Mesenchymal stem cell (in vitro differentiated cells and primary cell): ENCODE results near the gene MYOCOS.
A peak's percentile ranks its signal among the peaks of the same experiment; 100 is the strongest.

Source experiments
- DNase-seq: peaks from one replicate; pipeline ENCODE4 v3.0.0-alpha.2; 2013
- H2AFZ ChIP-seq: one replicate; pipeline ENCODE4 v1.6.1; 2013; ENCODE audit warnings: low read depth, mild to moderate bottlenecking, control low read depth, inconsistent platforms, low read length, moderate library complexity
- H2AK5ac ChIP-seq: 2 replicates; pipeline ENCODE4 v1.6.1; 2013; ENCODE audit warnings: low read length, moderate library complexity, mild to moderate bottlenecking, inconsistent platforms; ENCODE audit not compliant: severe bottlenecking
- H2BK120ac ChIP-seq: one replicate; pipeline ENCODE4 v1.6.1; 2013; ENCODE audit warnings: low read depth, mild to moderate bottlenecking, inconsistent platforms, low read length, moderate library complexity
- H2BK12ac ChIP-seq, 2 experiments: one replicate each; pipeline ENCODE4 v1.6.1; 2013; ENCODE audit warnings: inconsistent platforms in 2 of 2, low read length in 2 of 2, mild to moderate bottlenecking in 2 of 2, moderate library complexity in 2 of 2, control low read depth in 1 of 2
- H2BK15ac ChIP-seq: one replicate; pipeline ENCODE4 v1.6.1; 2013; ENCODE audit warnings: mild to moderate bottlenecking, low read depth, inconsistent platforms; ENCODE audit not compliant: poor library complexity, severe bottlenecking
- H2BK5ac ChIP-seq: 2 replicates; pipeline ENCODE4 v1.6.1; 2013; ENCODE audit warnings: low read depth, mild to moderate bottlenecking, low read length, control low read depth, inconsistent platforms; ENCODE audit not compliant: poor library complexity, severe bottlenecking
- H3K14ac ChIP-seq, 2 experiments: one replicate each; pipeline ENCODE4 v1.6.1; 2013; ENCODE audit warnings: inconsistent platforms in 2 of 2, low read length in 2 of 2, control low read depth in 1 of 2, mild to moderate bottlenecking in 1 of 2, moderate library complexity in 1 of 2
- H3K18ac ChIP-seq, 2 experiments: one replicate each; pipeline ENCODE4 v1.6.1; 2013; ENCODE audit warnings: inconsistent platforms in 2 of 2, low read length in 2 of 2, control low read depth in 1 of 2, low read depth in 1 of 2, mild to moderate bottlenecking in 1 of 2
- H3K23ac ChIP-seq, 2 experiments: one replicate each; pipeline ENCODE4 v1.6.1; 2013; ENCODE audit warnings: inconsistent platforms in 2 of 2, low read length in 2 of 2, mild to moderate bottlenecking in 2 of 2, moderate library complexity in 2 of 2, control low read depth in 1 of 2
- H3K27ac ChIP-seq: 2 replicates; pipeline ENCODE4 v1.5.1; 2013; ENCODE audit warnings: mild to moderate bottlenecking, moderate library complexity, low read length, control low read depth, inconsistent platforms; ENCODE audit not compliant: poor library complexity, severe bottlenecking
- H3K27me3 ChIP-seq, 2 experiments: 2 replicates each; pipeline versions ENCODE4 v1.6.1 to v1.7.0; 2013; ENCODE audit warnings: low read length in 2 of 2, mild to moderate bottlenecking in 2 of 2, moderate library complexity in 2 of 2, control low read depth in 1 of 2, inconsistent platforms in 1 of 2; ENCODE audit not compliant: control insufficient read depth in 1 of 2, insufficient read depth in 1 of 2
- H3K36me3 ChIP-seq, 2 experiments: 2 replicates each; pipeline versions ENCODE4 v1.6.1 to v1.7.0; 2013; ENCODE audit warnings: low read length in 2 of 2, control low read depth in 1 of 2, inconsistent platforms in 1 of 2, low read depth in 1 of 2, mild to moderate bottlenecking in 1 of 2; ENCODE audit not compliant: insufficient read depth in 2 of 2, control insufficient read depth in 1 of 2
- H3K4ac ChIP-seq, 2 experiments: one replicate each; pipeline ENCODE4 v1.6.1; 2013; ENCODE audit warnings: inconsistent platforms in 2 of 2, low read length in 2 of 2, mild to moderate bottlenecking in 2 of 2, moderate library complexity in 2 of 2, control low read depth in 1 of 2, low read depth in 1 of 2
- H3K4me1 ChIP-seq: 2 replicates; pipeline ENCODE4 v1.6.1; 2013; ENCODE audit warnings: low read depth, low read length, control low read depth; ENCODE audit not compliant: control insufficient read depth, insufficient read depth
- H3K4me2 ChIP-seq: 2 replicates; pipeline ENCODE4 v1.6.1; 2013; ENCODE audit warnings: low read length, mild to moderate bottlenecking, inconsistent platforms; ENCODE audit not compliant: poor library complexity, severe bottlenecking
- H3K4me3 ChIP-seq, 2 experiments: 2 replicates each; pipeline versions ENCODE4 v1.5.1 to v1.7.0; 2013; ENCODE audit warnings: low read length in 2 of 2, mild to moderate bottlenecking in 2 of 2, control low read depth in 1 of 2, low read depth in 1 of 2; ENCODE audit not compliant: insufficient read depth in 1 of 2
- H3K79me1 ChIP-seq: replicated peaks from 2 replicates; pipeline ENCODE4 v1.6.1; 2013; ENCODE audit warnings: mild to moderate bottlenecking, control low read depth, low read length, inconsistent platforms; ENCODE audit not compliant: poor library complexity, severe bottlenecking
- H3K9ac ChIP-seq: 2 replicates; pipeline ENCODE4 v1.7.0; 2013; ENCODE audit warnings: mild to moderate bottlenecking, low read length, moderate library complexity
- H3K9me3 ChIP-seq: 2 replicates; pipeline ENCODE4 v1.7.0; 2013; ENCODE audit warnings: mild to moderate bottlenecking, low read length; ENCODE audit not compliant: control insufficient read depth
- H4K8ac ChIP-seq: one replicate; pipeline ENCODE4 v1.6.1; 2013; ENCODE audit warnings: inconsistent platforms, mild to moderate bottlenecking, low read length, moderate library complexity
- H4K91ac ChIP-seq: one replicate; pipeline ENCODE4 v1.6.1; 2013; ENCODE audit warnings: mild to moderate bottlenecking, low read length, inconsistent platforms
- WGBS: methylation state at CpG from one replicate; pipeline ENCODE4 v1.1.7; 2013; ENCODE audit warnings: mixed read lengths; 5-methylcytosine and 5-hydroxymethylcytosine counted together

The MYOCOS gene

GRCh38 chr1:171668372-171668771 is 46.3 kb downstream of the MYOCOS start:
- no peak overlapping the region for H4K8ac ChIP-seq
- H2AFZ ChIP-seq, result no peak overlapping the region
- 81% methylated on average over 5 of the region's 5 CpGs for WGBS
- no peak overlapping the region for H3K18ac ChIP-seq
- H3K36me3 ChIP-seq, result no peaks in the 10 kb centered on the region
- peaks cover 0 to 5% of the 10 kb centered on the region in 2 experiments for H3K27me3 ChIP-seq
- no peak overlapping the region for H3K23ac ChIP-seq
- H2BK12ac ChIP-seq, result no peak overlapping the region
- no peaks in the 10 kb centered on the region for H3K9me3 ChIP-seq
- no peak overlapping the region for H3K14ac ChIP-seq
- no peak overlapping the region for H4K91ac ChIP-seq
- H3K27ac ChIP-seq, result no peak overlapping the region
- H2BK120ac ChIP-seq, result no peak overlapping the region
- no peak overlapping the region for H2BK15ac ChIP-seq
- H3K4me3 ChIP-seq, result no peak overlapping the region
- no peak overlapping the region for H2AK5ac ChIP-seq
- no peaks in the 10 kb centered on the region for H3K79me1 ChIP-seq
- no peak overlapping the region for H3K4ac ChIP-seq
- H2BK5ac ChIP-seq, result no peak overlapping the region
- no peaks in the 10 kb centered on the region for H3K4me1 ChIP-seq
- DNase-seq, result no peak
- no peak overlapping the region for H3K9ac ChIP-seq
- H3K4me2 ChIP-seq, result no peak overlapping the region

DNA sequence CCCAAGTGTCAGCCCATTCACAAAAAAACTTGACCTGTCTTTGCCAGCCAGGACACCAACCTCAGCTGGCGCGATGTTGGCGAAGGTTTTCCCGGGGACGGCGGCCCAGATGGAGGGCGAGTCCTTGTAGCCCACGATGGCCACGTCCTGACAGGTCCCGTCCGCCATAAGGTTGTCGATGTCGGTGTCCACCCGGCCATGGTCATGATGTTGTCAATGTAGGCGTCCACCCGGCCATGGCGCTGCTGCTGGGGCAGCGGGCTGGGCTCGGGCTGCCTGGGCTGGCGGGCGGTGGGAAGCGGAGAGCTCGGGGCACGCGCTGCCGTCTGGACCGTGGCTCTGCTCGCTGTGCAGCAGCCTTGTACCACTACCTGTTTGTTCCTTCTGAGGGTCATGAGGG is 48.7 kb downstream of the MYOCOS start:
- H3K14ac ChIP-seq, result peak overlapping the region in 1 of 2 experiments; percentile 26
- H2BK120ac ChIP-seq, result no peak overlapping the region
- no peaks in the 10 kb centered on the region for H3K36me3 ChIP-seq
- no peak overlapping the region for H2BK15ac ChIP-seq
- no peaks in the 10 kb centered on the region for H3K9me3 ChIP-seq
- H3K23ac ChIP-seq, result no peak overlapping the region
- DNase-seq, result no peak
- no peak overlapping the region for H4K91ac ChIP-seq
- no peak overlapping the region for H3K27ac ChIP-seq
- no peak overlapping the region for H3K18ac ChIP-seq
- no peak overlapping the region for H3K9ac ChIP-seq
- H4K8ac ChIP-seq, result no peak overlapping the region
- H3K79me1 ChIP-seq, result no peaks in the 10 kb centered on the region
- peaks cover 0 to 4% of the 10 kb centered on the region in 2 experiments for H3K27me3 ChIP-seq
- 99% methylated on average over 25 of the region's 28 CpGs for WGBS
- H2AK5ac ChIP-seq, result no peak overlapping the region
- no peak overlapping the region for H3K4ac ChIP-seq
- no peak overlapping the region for H3K4me3 ChIP-seq
- no peaks in the 10 kb centered on the region for H3K4me1 ChIP-seq
- no peak overlapping the region for H3K4me2 ChIP-seq
- H2AFZ ChIP-seq, result no peak overlapping the region
- no peak overlapping the region for H2BK5ac ChIP-seq
- no peak overlapping the region for H2BK12ac ChIP-seq

DNA sequence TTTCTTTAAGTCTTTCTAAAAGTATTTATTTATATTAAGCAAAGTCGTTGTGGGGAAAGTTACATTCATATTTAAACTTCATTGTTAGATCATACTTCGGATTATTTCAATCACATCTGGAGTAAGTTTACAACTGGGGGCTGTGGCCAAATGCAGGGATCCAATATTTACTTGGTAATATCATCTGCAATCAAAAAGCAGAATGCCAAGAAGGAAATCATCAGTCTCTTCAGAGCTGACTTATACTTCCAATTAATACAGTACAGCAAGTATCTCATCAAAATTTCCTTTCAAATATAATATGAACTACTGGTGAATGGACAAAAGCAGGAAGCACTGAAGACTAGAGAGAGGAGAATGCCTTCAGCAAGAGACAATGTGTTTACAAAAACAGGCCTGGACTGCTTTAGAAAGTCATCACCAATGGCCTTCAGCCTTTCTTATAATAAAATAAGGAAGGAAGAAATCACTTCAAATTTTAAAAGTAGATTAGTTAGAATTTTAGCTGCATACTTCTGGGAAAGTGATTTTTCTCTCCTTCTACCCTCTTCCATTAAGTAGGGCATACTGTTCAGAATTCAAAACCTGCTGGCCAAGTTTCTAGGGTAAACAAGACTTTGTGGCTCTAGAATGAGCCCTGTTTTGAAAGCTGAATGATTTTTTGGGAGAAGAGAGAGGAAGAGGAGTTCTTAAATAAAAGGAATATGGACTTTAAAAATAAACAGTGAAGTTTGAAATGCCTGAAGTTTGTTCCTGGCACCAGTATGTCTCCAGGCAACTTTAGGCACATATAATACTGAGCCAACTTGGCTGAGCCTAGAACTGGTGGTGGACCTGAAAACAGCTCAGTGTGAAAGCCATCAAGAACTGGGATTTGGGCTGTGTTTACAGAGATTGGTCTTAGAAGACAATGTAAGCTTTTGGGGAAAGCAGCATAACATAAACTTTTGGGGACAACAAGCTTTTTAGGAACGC is 52.7 kb downstream of the MYOCOS start:
- H3K36me3 ChIP-seq, result no peaks in the 10 kb centered on the region
- H4K8ac ChIP-seq, result no peak overlapping the region
- no peak overlapping the region for H2AFZ ChIP-seq
- no peak overlapping the region for H3K14ac ChIP-seq
- H2AK5ac ChIP-seq, result no peak overlapping the region
- H2BK120ac ChIP-seq, result no peak overlapping the region
- H3K4ac ChIP-seq, result no peak overlapping the region
- H3K9me3 ChIP-seq, result no peaks in the 10 kb centered on the region
- H3K23ac ChIP-seq, result no peak overlapping the region
- no peak overlapping the region for H4K91ac ChIP-seq
- no peaks in the 10 kb centered on the region for H3K4me1 ChIP-seq
- DNase-seq, result no peak
- H3K9ac ChIP-seq, result no peak overlapping the region
- H3K27ac ChIP-seq, result no peak overlapping the region
- 97% methylated on average over 2 of the region's 3 CpGs for WGBS
- no peak overlapping the region for H2BK5ac ChIP-seq
- peaks cover 0 to 4% of the 10 kb centered on the region in 2 experiments for H3K27me3 ChIP-seq
- no peak overlapping the region for H3K4me2 ChIP-seq
- no peaks in the 10 kb centered on the region for H3K79me1 ChIP-seq
- no peak overlapping the region for H2BK15ac ChIP-seq
- H2BK12ac ChIP-seq, result no peak overlapping the region
- no peak overlapping the region for H3K4me3 ChIP-seq
- no peak overlapping the region for H3K18ac ChIP-seq
